ENCODE data around the gene VOPP1. TPM values are rescaled to one million over a fixed set of nuclear protein-coding genes. Genes with fewer than 3 reads are reported as not detected.

Gene VOPP1
- total RNA-seq, 1 donor from 2014 or later, result 90.6 TPM

DNA sequence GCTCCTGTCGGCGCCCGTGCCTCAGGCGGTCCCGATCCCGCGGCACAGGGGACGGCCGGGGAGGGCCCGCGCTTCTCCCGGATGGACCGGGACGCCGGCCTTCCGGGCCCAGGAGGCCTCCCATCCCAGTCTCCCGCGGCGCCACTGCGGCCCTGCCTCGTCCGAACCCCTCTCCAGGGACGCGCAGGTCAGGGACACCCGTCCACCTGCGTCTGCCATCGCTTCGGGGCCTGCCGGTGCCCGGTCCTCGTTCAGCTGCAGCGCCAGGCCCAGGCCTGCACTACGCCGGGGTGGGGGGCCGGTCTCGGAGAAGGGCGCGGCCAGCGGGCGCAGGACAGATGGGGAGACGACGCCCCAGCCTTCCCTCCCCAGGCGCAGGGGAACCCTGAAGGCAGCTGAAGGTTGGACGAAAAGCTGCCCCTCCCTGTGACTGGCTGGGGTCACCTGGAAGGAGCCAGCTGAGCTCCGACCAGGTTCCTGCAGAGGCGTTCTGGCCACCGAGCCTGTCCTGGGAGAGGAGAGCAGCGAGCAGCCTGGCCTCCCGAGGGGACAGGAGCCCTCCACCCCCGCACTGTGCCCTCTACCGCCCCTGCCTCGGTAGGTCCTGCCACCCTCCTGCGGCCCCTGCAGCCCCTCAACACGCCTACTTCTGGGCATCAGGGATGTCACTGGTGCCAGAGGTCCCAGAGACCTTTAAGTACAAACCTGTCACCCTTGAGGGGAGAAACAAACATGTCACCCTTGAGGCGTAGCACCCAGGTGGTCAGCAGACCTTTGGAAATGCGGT lies 122.9 kb downstream of the VOPP1 start:
- Mint-ChIP-seq H3K27ac (no peak overlapping the region), H3K36me3 (ENCODE audit: low read depth) (peaks cover 25% of the 10 kb centered on the region), H3K4me1 (peaks cover 10% of the 10 kb centered on the region), H3K4me3 (no peak overlapping the region), H3K9me3 (no peaks in the 10 kb centered on the region), H3K27me3 (no peaks in the 10 kb centered on the region)
- intact Hi-C loops (cut with micrococcal nuclease), result no loop called here
- DNase-seq, result no peak

DNA sequence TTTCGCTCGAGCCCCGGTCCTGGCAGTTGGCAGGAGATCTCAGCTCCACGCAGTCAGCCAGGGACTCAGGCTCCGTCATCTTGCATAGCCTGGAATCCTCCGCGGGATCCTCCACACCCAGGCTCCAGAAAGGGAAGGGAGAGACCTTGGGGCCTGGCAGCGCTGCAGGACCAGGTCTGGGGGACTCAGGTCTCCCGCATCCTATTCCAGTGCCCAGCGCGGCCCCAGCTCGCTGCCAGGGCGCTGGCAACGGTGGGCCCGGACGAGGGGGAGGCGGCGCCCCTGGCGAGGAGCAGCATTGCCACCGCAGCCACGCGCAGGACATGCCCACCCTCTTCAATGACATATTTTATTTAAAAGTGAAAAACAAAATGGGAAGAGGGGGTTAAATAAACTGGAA lies 123.8 kb downstream of the VOPP1 start:
- Mint-ChIP-seq H3K4me1 (peaks cover 10% of the 10 kb centered on the region), H3K36me3 (ENCODE audit: low read depth) (peaks cover 23% of the 10 kb centered on the region), H3K27ac (no peak overlapping the region), H3K27me3 (no peaks in the 10 kb centered on the region), H3K9me3 (no peaks in the 10 kb centered on the region), H3K4me3 (no peak overlapping the region)
- intact Hi-C loops (cut with micrococcal nuclease), result no loop called here
- DNase-seq, result no peak

DNA sequence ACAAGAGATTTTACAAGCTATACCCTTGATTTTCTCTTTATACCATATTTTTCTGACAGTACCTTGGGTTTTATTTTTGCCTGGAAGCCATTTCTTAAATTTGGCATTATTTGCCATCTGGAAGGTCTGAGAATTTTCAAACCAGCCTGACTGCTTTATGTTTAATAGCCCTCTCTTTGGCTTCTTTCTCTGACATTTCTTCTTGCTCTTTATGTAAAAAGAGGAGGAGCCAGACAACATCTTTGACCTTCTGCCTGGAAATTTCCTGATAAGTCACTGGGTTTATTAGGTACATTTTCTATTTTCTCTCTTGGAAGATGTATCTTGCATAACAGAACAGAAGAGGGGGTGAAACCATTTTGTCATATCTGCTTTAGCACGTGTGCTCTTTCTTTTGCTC lies 127.5 kb downstream of the VOPP1 start:
- Mint-ChIP-seq H3K9me3 (no peaks in the 10 kb centered on the region), H3K27ac (no peak overlapping the region), H3K4me3 (no peak overlapping the region), H3K36me3 (ENCODE audit: low read depth) (peaks cover 10% of the 10 kb centered on the region), H3K4me1 (peaks cover 4% of the 10 kb centered on the region), H3K27me3 (no peaks in the 10 kb centered on the region)
- DNase-seq, result no peak
- intact Hi-C loops (cut with micrococcal nuclease), result no loop called here

DNA sequence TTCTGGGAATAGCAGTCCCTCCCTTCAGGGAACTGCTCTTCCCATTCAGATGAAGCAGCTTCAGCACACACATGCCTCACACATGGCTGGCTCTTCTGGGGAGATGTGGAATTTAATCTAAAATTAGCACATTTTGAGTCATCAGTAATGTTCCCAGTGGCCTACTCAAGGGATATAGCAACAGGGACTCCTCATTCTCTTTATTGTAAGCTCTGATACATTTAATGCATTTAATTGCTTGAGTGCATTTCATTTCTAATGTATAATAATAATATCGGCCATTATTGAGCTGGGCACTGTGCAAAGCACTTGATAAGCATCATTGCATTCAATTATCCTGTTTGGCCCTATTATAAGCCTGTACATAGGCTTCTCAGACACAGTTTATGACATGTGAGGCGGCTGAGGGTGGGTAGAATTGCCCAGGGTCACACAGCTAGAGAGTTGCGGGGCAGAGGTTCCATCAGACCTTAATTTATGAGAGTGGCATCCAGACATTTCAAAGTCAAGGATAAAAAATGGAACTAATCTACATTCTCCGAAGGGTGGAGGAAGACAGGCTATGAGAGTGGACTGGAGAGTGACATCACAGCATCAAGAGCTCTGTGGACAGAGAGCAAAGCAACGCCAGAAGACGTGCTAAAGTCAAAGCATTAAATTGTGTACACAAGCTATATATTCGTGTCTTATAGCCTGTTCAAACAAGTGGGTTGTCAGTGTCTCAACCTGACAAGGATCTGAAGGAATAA lies 130.4 kb downstream of the VOPP1 start:
- intact Hi-C loops (cut with micrococcal nuclease), result no loop called here
- H3K4me1 Mint-ChIP-seq, result peaks cover 17% of the 10 kb centered on the region
- H3K36me3 Mint-ChIP-seq (ENCODE audit: low read depth), result peaks cover 5% of the 10 kb centered on the region
- H3K9me3 Mint-ChIP-seq, result no peaks in the 10 kb centered on the region
- no peaks in the 10 kb centered on the region for H3K27me3 Mint-ChIP-seq
- DNase-seq, result peak; percentile 34
- H3K4me3 Mint-ChIP-seq, result no peak overlapping the region
- H3K27ac Mint-ChIP-seq, result no peak overlapping the region

DNA sequence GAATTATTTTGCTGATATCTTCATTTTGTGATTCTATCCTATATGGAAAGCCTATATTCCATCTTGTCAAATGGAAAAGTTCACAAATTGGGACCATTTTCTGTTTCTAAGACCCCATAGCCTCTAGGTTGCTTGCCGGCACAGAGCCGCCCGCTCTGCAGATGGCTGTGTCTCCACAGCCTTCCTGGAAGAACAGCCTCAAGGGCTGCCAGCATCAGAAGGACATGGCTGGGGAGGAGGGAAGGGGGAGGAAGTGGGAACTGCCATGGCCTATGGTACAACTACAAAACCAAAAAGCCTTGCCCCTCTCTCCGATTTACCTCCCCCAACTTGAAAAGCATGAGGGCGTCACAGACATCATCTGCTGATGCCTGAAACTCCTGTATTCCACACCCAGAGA lies 131.3 kb downstream of the VOPP1 start:
- Mint-ChIP-seq H3K27ac (no peak overlapping the region), H3K9me3 (no peaks in the 10 kb centered on the region), H3K4me3 (no peak overlapping the region), H3K4me1 (peaks cover 21% of the 10 kb centered on the region), H3K27me3 (no peaks in the 10 kb centered on the region), H3K36me3 (ENCODE audit: low read depth) (no peaks in the 10 kb centered on the region)
- intact Hi-C loops (cut with micrococcal nuclease), result no loop called here
- peak; percentile 46 for DNase-seq

DNA sequence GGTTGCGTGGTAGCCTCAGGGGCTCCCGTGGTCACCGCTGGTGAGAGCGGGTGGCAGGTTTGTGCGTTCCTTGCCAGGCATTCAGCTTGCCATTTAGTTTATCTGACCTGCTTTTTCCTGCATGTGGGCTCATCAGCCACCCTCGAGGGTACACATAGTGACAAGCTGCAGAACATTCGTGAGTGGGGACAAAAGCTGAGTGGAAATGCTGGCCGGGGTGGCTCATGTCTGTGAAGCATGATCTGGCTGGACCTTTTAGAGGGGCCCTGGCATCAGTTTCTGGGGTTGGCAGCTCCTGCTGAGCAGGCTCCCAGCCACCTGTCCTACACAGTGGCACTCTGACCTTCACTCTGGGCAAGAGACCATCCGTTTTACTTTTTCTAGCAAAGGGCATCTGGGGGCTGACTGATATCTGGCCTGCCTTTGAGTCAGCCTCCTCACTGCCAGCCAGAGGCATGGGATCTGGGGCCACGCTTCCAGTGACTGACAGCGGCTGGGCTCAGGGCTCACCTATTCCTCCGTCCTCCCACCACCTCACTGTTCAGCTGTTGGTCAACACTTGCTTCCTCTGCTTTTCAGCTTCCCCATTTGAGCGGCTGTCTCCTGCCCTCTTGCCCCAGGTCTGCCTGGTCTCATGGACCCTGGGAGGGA lies 132.1 kb downstream of the VOPP1 start:
- no peaks in the 10 kb centered on the region for H3K27me3 Mint-ChIP-seq
- peaks cover 21% of the 10 kb centered on the region for H3K4me1 Mint-ChIP-seq
- peak; percentile 43 for DNase-seq
- intact Hi-C loops (cut with micrococcal nuclease), result no loop called here
- no peak overlapping the region for H3K4me3 Mint-ChIP-seq
- no peaks in the 10 kb centered on the region for H3K36me3 Mint-ChIP-seq (ENCODE audit: low read depth)
- peak overlapping the region; percentile 64 for H3K27ac Mint-ChIP-seq
- no peaks in the 10 kb centered on the region for H3K9me3 Mint-ChIP-seq

DNA sequence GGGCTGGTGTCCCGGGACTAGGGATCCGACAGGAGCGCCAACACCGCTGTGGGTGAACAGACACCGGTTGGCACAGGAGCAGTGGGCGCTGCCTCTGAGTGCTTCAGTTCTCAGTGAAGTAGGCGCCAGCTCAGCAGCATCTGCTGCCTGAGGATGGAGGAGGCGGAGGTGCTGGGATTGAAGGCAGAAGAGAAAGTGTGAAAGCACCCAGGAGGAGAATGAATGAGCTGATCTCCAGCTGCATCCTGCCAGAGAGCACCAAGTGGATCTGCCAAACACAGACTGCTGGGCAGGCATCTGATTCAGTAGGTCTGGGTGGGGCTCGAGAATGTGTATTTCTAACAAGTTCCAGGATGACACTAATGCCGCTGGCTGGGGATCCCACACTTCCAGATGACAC lies 132.7 kb downstream of the VOPP1 start:
- DNase-seq, result peak; percentile 55
- Mint-ChIP-seq H3K9me3 (no peaks in the 10 kb centered on the region), H3K4me3 (no peak overlapping the region), H3K36me3 (ENCODE audit: low read depth) (no peaks in the 10 kb centered on the region), H3K27me3 (no peaks in the 10 kb centered on the region), H3K4me1 (peaks cover 17% of the 10 kb centered on the region), H3K27ac (no peak overlapping the region)
- intact Hi-C loops (cut with micrococcal nuclease), result no loop called here

DNA sequence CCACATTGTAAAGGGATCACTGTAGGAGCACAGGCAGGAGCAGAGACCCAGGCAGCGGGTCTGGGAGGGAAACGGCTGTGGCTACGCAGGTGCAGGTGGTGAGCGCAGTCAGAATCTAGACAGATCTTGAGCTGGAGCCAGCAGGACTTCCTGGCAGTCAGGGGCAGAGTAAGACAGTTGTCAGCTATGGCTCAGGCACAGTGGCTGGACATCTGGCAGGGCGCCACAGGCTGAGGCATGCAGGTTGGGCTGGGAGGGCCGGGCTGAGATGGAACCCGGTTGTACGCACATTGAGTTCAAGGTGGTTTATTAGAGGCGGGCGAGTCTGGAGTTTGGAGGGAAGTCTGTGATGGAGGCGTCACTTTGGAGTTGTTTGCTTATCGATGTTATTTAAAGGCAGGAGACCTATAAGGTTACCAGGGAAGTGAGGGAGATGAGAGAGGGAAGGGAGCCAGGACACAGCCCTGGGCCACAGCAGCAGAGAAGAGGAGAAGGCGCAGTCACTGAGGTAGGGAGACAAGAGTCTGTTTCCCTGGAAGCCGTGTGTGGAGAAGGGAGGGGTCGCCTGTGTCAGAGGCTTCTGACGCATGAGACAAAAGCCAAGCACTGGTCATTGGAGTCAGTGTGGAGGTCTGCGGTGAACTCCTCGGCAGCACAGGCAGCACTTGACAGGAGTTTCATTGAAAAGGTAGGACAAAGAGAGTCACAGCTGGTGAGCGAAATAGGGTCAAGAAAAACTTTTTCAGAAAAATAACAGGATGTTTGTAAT lies 133.4 kb downstream of the VOPP1 start:
- no peaks in the 10 kb centered on the region for H3K27me3 Mint-ChIP-seq
- no peaks in the 10 kb centered on the region for H3K9me3 Mint-ChIP-seq
- no peak overlapping the region for H3K4me3 Mint-ChIP-seq
- intact Hi-C loops (cut with micrococcal nuclease), result no loop called here
- DNase-seq, result no peak
- peaks cover 17% of the 10 kb centered on the region for H3K4me1 Mint-ChIP-seq
- no peak overlapping the region for H3K27ac Mint-ChIP-seq
- no peaks in the 10 kb centered on the region for H3K36me3 Mint-ChIP-seq (ENCODE audit: low read depth)

DNA sequence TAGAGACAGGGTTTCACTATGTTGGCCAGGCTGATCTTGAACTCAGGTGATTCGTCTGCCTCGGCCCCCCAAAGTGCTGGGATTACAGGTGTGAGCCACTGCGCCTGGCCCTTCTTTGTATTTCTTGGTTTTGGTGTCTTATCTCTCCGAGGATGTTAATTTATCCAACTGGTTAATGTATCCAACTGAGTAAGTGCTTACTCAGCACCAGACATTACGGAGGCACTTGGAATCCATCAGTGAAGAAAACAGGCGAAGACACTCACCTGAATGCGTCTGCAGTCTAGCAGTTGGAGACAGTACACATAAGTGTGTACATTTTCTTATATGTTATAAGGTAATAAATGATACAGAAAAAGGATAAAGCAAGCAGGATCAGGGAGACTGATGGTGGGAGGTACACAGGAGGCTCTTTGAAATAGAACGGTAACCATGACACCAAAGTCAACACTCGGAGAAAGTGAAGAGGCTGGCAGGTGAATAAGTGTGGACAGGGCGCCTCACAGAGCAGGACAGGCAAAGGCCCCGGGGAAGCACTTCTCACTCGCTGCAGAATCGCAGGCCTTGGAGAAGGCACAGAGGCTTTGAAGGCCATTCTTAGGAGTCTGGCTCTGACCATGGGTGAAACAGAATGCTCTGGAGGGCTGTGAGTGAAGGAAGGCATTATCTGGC lies 134.1 kb downstream of the VOPP1 start:
- no peak overlapping the region for H3K27ac Mint-ChIP-seq
- no peak for DNase-seq
- H3K36me3 Mint-ChIP-seq (ENCODE audit: low read depth), result no peaks in the 10 kb centered on the region
- H3K4me3 Mint-ChIP-seq, result no peak overlapping the region
- H3K9me3 Mint-ChIP-seq, result no peaks in the 10 kb centered on the region
- peaks cover 18% of the 10 kb centered on the region for H3K4me1 Mint-ChIP-seq
- no peaks in the 10 kb centered on the region for H3K27me3 Mint-ChIP-seq
- intact Hi-C loops (cut with micrococcal nuclease), result no loop called here

DNA sequence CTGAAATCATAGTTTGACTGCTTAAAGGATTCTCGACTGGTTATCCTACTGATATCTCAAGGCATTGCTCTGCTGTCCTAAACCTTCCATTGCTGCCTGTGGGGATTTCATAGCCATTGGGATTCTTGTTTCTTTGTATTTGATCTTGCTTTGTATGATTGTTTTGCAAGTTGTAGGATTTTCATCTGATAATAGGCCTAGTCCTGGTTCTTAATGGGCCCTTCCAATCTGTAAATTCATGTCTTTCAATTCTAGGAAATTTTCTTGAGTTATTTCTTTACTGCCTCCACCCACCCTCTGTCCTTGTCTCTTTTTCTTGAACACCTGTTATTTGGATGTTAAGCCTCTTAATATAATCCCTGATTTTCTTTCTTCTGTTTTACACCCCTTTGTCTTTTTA lies 134.9 kb downstream of the VOPP1 start:
- no peaks in the 10 kb centered on the region for H3K9me3 Mint-ChIP-seq
- intact Hi-C loops (cut with micrococcal nuclease), result no loop called here
- DNase-seq, result no peak
- no peak overlapping the region for H3K4me3 Mint-ChIP-seq
- H3K36me3 Mint-ChIP-seq (ENCODE audit: low read depth), result no peaks in the 10 kb centered on the region
- peaks cover 24% of the 10 kb centered on the region for H3K4me1 Mint-ChIP-seq
- H3K27ac Mint-ChIP-seq, result peak overlapping the region; percentile 38
- H3K27me3 Mint-ChIP-seq, result no peaks in the 10 kb centered on the region

DNA sequence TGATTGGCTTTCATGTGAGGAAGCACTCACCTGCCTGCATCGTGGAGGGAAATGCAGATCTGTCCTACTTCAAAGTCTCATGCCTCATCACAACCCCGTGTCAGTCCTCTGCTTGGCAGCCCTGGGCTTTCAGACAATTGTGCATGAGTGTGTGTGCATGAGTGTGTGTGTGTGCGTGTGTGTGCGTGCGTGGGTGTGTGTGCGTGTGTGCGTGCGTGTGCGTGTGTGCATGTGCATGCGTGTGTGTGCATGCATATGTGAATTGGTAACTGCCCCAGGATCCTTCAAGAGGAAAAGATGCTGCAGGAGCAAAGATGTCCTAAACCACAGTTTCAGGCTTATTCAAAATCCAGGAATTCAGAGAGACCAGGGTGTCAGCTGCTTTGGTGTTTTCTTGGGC lies 135.8 kb downstream of the VOPP1 start:
- intact Hi-C loops (cut with micrococcal nuclease), result no loop called here

DNA sequence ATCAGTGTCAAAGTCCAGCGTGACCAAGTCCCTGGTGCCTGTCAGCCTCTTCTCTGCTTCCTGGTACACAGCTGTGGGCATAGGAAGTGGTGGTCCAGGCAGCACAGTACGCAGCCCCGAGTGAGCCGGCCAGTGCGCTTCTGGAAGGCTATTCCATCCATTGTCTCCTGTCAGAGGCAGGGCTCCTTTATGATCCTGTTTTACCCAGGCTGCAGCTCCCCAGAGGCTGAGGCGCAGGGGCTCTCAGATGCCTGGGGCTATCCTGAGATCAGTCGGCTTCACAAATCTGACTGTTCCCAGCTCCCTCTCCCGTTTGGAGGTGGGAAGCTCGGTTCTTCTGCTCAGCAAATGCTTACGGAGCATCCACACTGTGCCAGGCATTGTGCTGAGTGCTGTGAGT lies 136.8 kb downstream of the VOPP1 start:
- peaks cover 2% of the 10 kb centered on the region for H3K36me3 Mint-ChIP-seq (ENCODE audit: low read depth)
- intact Hi-C loops (cut with micrococcal nuclease), result no loop called here
- H3K27ac Mint-ChIP-seq, result no peak overlapping the region
- DNase-seq, result peak; percentile 48
- no peak overlapping the region for H3K4me3 Mint-ChIP-seq
- no peaks in the 10 kb centered on the region for H3K27me3 Mint-ChIP-seq
- no peaks in the 10 kb centered on the region for H3K9me3 Mint-ChIP-seq
- H3K4me1 Mint-ChIP-seq, result peaks cover 24% of the 10 kb centered on the region

More for the DNA sequence above, 135.8 kb downstream of the VOPP1 start:
- peak; percentile 52 for DNase-seq
- no peaks in the 10 kb centered on the region for H3K9me3 Mint-ChIP-seq
- no peak overlapping the region for H3K4me3 Mint-ChIP-seq
- peaks cover 1% of the 10 kb centered on the region for H3K36me3 Mint-ChIP-seq (ENCODE audit: low read depth)
- peaks cover 24% of the 10 kb centered on the region for H3K4me1 Mint-ChIP-seq
- H3K27me3 Mint-ChIP-seq, result no peaks in the 10 kb centered on the region
- H3K27ac Mint-ChIP-seq, result no peak overlapping the region
